ENCODE results near the gene RAI1.

The RAI1 gene

DNA sequence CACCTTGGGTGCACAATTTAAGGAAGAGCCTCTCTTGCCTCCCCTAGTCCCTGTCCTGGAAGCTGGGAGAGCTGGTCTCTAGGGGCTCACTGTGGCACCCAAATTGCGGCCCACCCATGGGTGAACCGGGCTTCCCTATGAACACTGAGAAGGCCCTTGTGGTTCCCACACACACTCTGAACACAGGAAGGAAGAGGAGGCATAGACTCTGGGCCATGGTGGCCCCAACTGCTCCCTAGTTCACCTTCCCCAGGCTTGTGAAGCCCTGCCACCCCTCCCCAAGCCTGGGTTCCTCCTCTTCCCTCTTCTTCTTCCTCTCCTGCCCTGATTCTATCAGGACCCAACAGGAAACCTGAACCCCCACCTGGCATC, 145.1 kb downstream of the RAI1 start:
- no peak for DNase-seq (ENCODE audit: low read depth in 1 of 2, low spot score in 1 of 2)

DNA sequence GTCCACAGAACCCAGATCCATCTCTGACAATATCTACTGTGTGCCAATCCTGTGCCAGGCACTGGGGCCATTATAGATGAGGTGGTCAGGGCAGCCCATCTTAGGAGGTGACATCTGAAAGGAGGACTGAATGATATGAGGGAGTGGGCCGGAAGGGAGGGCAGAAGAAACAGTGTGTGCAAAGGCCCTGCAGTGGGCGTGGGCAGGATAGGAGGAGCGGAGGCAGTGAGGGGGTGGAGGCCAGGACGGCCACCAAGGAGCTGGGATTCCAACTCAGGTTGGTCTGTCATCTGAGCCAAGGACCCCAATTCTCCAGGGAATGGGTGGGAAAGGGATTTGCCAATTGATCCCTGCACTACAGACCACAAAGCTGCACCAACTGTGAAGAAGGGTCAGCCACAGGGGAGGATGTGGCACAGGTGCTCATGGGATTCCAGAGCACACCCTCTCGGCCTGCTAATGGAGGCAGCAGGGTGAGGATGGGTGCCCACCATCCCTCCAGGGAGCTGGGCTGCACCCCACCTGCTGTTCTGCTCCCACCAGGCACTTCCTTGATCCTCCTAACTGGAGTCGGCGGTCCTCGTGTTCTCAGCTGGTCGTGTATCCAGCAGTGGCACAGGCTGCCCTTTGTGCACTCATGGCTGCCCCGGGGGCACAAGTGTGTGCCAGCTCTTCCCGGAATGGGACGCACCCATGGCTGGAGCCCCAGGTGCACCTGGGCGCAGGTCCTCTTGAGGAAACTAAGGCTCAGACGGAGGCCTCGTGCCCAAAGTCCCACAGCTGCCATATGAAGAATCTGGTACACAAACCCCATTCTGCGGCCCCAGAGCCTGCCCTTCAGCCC, 145.9 kb downstream of the RAI1 start:
- no peak for DNase-seq (ENCODE audit: low read depth in 1 of 2, low spot score in 1 of 2)

DNA sequence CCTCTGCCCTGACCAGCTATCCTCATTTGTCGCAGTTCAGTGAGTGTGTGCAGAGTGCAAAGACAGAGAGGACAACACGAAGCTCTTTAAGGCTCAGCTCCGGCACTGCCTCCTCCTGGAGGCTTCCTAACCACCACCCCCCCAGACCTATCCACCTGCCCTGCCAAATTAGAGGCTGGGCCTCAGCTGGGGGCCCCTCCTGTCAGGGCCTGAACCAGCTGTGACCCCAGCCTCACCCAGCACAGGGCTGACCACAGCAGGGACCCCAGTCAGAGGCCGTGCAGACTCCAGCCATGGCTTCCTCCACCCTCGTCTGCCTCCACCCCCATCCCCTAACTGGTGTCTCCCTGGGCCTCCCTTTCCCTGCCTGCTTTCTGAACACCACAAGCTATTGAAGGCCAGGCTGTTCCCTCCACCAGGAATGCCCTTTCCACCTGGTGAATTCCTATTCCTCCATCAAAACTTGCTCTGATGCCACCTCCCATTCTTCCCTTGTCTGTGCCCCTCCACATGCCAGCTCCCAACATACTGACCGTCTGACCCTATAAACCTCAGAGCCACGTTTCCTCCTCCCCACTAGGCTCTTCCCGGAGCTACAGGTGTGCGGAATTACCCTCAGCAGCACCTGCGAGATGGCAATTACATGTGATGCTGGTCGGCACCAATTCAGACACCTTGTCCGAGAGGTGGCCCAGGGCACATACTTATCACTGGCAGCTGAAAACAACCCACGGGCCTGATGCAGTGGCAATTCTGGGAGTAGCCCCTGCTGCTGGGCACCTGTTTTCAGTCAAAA, 146.8 kb downstream of the RAI1 start:
- DNase-seq (ENCODE audit: low read depth in 1 of 2, low spot score in 1 of 2), result no peak

- DNase-seq (ENCODE audit: low read depth in 1 of 2, low spot score in 1 of 2), result no peak
Observed at GRCh38 chr17:17830269-17830567, 149.0 kb downstream of the RAI1 start.

- DNase-seq (ENCODE audit: low read depth in 1 of 2, low spot score in 1 of 2), result no peak
Observed at GRCh38 chr17:17830740-17831207, 149.5 kb downstream of the RAI1 start.

- no peak for DNase-seq (ENCODE audit: low read depth in 1 of 2, low spot score in 1 of 2)
Observed at GRCh38 chr17:17831208-17832031, 150.2 kb downstream of the RAI1 start.

DNA sequence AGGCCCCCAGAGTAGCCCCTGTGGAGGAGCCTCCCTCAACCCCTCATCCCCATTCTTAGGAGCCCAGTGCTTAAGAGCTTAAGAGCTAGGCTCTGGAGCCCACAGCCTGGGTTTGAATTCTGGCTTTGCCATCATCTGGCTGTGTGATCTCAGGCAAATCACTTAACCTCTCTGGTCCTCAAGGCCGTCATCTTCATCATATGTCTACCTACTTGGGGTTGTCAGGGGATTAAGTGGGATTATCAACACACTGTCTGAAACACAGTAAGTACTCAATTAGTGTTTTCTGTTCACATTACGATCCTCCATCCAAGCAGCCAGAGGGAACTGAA, 150.7 kb downstream of the RAI1 start:
- no peak for DNase-seq (ENCODE audit: low read depth in 1 of 2, low spot score in 1 of 2)

- no peak for DNase-seq (ENCODE audit: low read depth in 1 of 2, low spot score in 1 of 2)
Observed at GRCh38 chr17:17833658-17834357, 152.6 kb downstream of the RAI1 start.

DNA sequence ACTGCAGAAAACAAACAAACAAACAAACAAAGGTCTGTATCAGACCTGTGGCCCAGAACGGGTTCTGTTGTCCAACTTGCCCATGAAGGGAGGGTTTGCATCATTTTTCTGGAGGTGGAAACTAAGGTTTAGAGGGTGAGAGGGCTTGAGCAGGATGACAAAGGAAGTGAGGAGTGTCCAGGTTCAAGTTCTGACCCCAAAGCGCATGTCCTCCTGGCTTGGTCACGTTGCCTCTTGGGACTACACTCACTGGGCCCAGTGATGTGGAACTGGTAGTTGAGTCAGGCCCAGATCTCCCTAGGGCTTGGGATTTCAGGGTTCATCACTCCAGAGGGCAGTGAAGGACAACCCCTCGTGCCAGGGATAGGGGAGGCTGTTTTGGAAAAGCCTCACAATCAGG, 153.7 kb downstream of the RAI1 start:
- DNase-seq (ENCODE audit: low read depth in 1 of 2, low spot score in 1 of 2), result no peak

DNA sequence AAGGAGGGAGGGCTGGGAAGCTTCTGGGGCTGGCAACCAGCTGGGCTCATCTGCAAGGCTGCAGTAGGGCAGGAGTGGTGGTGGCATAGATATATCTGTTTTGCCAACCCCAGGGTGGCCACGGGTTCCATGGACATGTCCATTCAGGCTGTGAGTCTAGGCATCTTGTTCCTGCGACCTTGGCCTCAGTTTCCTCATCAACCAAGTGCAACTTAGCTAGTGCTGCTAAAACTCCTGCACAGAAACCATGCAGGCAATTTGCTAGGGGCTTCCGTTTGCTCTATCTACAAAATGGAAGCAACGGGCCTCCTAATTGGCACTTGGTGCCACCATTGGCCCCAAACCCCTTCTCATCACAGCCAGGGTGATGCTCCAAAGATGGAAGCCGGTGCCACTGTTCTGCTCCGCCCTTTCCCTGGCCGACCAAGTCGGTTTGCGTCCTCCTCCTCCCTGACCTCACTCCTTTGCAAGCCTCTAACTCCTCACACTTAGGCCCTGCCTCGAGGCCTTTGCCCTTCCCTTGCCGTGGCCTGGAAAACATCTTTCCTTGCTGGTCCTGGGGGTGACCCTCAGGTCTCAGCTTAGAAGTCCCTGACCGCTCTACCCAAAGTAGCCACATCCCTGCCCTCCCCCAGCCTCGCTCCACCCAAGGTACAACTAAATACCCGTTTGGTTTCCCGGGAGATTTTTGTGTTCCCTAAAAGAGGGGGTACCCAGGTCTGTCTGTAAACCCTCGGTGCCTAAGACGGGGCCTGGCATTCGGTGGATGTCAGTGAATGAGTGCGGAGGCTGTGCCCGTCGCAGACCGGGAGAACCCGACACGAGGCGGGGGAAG, 154.4 kb downstream of the RAI1 start:
- DNase-seq (ENCODE audit: low read depth in 1 of 2, low spot score in 1 of 2), result no peak

- DNase-seq (ENCODE audit: low read depth in 1 of 2, low spot score in 1 of 2), result peak; percentile 93 to 96
Observed at GRCh38 chr17:17836250-17836817, 155.1 kb downstream of the RAI1 start.

DNA sequence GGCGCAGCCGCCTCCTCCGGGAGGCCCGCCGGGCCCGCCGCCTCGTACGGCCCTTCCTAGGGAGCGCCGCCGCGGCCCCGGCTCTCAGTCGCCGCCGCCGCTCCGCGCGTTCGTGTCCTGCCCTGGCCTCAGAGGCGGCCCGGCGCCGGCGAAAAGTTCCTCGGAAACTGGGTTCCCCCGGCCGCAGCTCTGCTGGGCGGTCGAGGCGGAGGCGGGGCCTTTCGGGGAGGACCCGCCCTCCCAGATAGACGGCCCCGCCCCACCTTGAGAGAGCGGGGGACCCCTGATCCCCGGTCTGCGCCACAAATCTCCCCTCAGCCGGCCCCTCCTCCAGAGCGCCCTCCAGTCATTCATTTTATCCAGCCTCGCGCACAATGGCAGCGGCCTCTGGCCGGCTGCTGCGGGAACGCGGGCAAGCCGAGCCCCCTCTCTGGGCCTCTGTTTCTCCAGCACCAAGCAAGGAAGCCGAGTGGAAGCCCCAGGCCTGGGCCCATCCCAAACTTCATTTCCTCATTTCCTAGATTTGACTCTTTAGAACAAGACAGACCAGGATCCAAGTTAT, 155.6 kb downstream of the RAI1 start, which contains the start of gene SREBF1:
Gene SREBF1 (minus strand): TSS at position 169 of the 562 bp plus-strand sequence. CDS start 169 bp downstream, outside the sequence.
- no peak for DNase-seq (ENCODE audit: low read depth in 1 of 2, low spot score in 1 of 2)

GRCh38 chr17:17837380-17837821, 156.1 kb downstream of the RAI1 start:
- DNase-seq (ENCODE audit: low read depth in 1 of 2, low spot score in 1 of 2), result no peak

DNA sequence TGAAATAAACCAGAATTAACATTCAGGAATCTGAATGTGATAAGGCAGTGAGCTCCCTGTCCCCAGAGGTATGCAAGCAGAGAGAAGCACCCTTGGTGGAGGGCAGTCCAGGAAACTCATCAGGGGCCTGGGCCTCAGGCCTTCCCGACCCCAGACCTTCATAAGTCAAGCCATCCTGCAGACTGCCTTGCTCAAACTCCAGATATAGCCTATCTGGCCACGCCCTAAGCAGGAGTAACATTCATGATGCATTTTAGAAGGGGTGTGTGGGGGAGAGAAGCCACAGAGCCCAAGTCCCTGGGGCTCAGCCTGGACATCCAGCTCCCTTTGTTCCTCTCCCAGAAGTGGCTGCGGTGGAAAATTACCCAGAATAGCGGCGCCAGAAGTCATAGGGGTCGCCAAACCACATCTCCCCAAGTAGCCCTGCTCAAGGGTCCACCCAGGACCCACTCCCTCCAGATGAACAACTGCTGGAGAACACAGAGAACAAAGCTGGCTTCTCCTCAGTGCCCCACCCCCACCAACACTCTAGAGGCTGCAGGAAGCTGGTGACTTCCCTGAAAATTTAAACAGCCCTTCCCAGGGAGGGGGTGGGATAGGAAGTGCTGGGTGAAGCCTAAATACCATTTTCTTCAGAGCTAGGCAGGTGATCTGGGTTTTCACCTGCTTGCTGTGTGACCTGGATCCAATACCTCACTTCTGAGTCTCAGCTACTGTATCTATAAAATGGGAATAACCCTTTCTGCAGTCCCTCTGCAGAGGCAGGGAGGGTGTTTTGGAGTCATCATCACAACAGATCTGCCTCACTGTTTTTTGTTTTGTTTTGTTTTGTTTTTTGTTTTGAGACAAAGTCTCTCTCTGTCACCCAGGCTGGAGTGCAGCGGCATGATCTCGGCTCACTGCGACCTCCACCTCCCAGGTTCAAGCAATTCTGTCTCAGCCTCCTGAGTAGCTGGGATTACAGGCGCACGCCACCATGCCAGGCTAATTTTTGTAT, 157.0 kb downstream of the RAI1 start:
- no peak for DNase-seq (ENCODE audit: low read depth in 1 of 2, low spot score in 1 of 2)

DNA sequence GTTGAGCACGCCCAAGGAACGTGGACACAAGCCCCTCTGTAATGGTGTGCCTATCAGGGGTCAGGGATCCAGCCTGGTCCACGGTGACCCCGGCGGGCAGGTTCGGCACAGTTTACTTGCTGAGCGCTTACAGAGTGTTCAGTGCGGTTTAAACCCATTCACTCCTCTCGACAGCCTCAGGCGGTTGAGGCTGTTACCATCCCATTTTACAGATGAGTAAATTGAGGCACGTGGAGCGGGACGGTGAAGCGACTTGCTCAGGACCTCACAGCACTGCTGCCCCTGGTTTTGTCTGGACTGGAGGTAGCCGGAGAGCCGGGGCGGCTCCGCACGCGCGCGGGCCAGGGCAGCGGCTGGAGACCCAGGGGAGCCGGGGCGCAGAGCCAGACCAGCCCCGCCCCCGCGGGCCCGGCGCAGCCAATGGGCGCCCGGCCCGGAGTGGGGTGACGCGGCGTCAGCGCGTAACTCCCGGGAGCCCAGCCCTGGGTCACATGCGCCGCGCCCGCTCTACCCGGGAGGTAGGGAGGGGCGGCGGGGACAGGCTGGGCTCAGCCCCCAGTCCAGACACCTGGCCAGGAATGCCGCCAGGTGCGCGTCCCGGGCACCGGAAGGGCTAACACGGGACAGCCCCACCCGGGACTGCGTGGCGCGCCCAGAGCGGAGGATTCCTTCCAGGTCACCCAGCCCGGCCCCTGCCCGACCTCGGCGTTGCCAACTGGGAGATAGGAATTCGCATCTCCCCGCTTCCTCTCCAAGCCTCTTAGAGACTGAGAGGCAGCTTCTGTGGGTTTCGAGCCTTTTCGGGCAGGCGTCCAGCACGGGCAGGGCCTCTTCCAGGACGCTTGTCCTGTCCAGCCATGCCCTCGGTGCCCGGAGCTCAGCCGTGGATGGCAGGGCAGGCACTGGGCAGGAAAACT, 158.8 kb downstream of the RAI1 start:
- peak; percentile 55 to 57 for DNase-seq (ENCODE audit: low read depth in 1 of 2, low spot score in 1 of 2)

GRCh38 chr17:17840751-17841591, 159.7 kb downstream of the RAI1 start:
- no peak for DNase-seq (ENCODE audit: low read depth in 1 of 2, low spot score in 1 of 2)
